ENCODE results near the gene IER3IP1.

- TF ChIP-seq, protein P1, sequence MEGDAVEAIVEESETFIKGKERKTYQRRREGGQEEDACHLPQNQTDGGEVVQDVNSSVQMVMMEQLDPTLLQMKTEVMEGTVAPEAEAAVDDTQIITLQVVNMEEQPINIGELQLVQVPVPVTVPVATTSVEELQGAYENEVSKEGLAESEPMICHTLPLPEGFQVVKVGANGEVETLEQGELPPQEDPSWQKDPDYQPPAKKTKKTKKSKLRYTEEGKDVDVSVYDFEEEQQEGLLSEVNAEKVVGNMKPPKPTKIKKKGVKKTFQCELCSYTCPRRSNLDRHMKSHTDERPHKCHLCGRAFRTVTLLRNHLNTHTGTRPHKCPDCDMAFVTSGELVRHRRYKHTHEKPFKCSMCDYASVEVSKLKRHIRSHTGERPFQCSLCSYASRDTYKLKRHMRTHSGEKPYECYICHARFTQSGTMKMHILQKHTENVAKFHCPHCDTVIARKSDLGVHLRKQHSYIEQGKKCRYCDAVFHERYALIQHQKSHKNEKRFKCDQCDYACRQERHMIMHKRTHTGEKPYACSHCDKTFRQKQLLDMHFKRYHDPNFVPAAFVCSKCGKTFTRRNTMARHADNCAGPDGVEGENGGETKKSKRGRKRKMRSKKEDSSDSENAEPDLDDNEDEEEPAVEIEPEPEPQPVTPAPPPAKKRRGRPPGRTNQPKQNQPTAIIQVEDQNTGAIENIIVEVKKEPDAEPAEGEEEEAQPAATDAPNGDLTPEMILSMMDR (IDR thresholded peaks at IDR 0.05), result no peak
- no peak for TF ChIP-seq POLR2A (IDR thresholded peaks at IDR 0.05)
These were observed 33.0 kb downstream of the IER3IP1 start for GRCh38 chr18:47143153-47143552.
